Activated T-cell treated with anti-CD3 and anti-CD28 coated beads, Interleukin-2, amount 50 U/mL, for 4 hours (primary cell): Measurements from ENCODE around the gene MAN2C1. TPM values are rescaled to one million over a fixed set of nuclear protein-coding genes. Genes with fewer than 3 reads are reported as not detected.
"Not testable (repeated sequence)": the region's sequence is repeated elsewhere in the genome, so short reads cannot be mapped to it uniquely, and the experiment has no call there.

Source experiments
- ATAC-seq, 2 donors: fragments of 200-7000 bp; cut with Tn5 transposase; one replicate each; pipeline ENCODE4 v1.10.0; 2021
- DNase-seq: peaks from one replicate; pipeline ENCODE4 v3.0.0-alpha.2; 2020
- H3K27me3 Mint-ChIP-seq: one replicate; pipeline ENCODE4 v1.8.0; 2021; ENCODE audit warnings: low read depth, mixed read lengths
- H3K36me3 Mint-ChIP-seq: one replicate; pipeline ENCODE4 v1.8.0; 2022; ENCODE audit warnings: mixed read lengths; ENCODE audit not compliant: insufficient read depth
- H3K4me1 Mint-ChIP-seq: one replicate; pipeline ENCODE4 v1.8.0; 2021; ENCODE audit warnings: low read depth, mixed read lengths
- H3K4me3 Mint-ChIP-seq: one replicate; pipeline ENCODE4 v1.8.0; 2021; ENCODE audit warnings: mild to moderate bottlenecking, moderate library complexity, mixed read lengths
- H3K9me3 Mint-ChIP-seq: one replicate; pipeline ENCODE4 v1.8.0; 2021; ENCODE audit warnings: mixed read lengths
- total RNA-seq, 3 donors: library from RNA; stranded (reverse); gene quantifications; one replicate each; pipeline ENCODE4 v1.2.1, GENCODE V29; 2021

MAN2C1 gene
- total RNA-seq, result 100 to 1,000 TPM; 185 to 247 (median 216) TPM

- Mint-ChIP-seq H3K4me3 (peak within 1 kb of the TSS; percentile 91), H3K36me3 (peaks cover 16% of the 10 kb centered on the region), H3K9me3 (no peaks in the 10 kb centered on the region), H3K27me3 (no peaks in the 10 kb centered on the region), H3K4me1 (peaks cover 25% of the 10 kb centered on the region)
- peak; percentile 89 for DNase-seq
- peak; percentile 93 to 94 for ATAC-seq
Observed at GRCh38 chr15:75367913-75368688, at the start of gene MAN2C1. TSS of gene MAN2C1 (minus strand) at chr15:75368607. CDS start at chr15:75368583, 24 bp downstream.

- Mint-ChIP-seq H3K9me3 (no peaks in the 10 kb centered on the region), H3K27me3 (no peaks in the 10 kb centered on the region), H3K4me1 (peaks cover 11% of the 10 kb centered on the region), H3K36me3 (peaks cover 30% of the 10 kb centered on the region), H3K4me3 (no peak overlapping the region)
- ATAC-seq (no peak), DNase-seq (no peak)
Observed at GRCh38 chr15:75416584-75416983, 48.2 kb upstream of the MAN2C1 start.

GRCh38 chr15:75410196-75410595 lies 41.8 kb upstream of the MAN2C1 start:
- ATAC-seq (peak in 1 of 2 donors; percentile 27), DNase-seq (no peak)
- no peaks in the 10 kb centered on the region for H3K9me3 Mint-ChIP-seq
- H3K4me3 Mint-ChIP-seq, result no peak overlapping the region
- H3K4me1 Mint-ChIP-seq, result peaks cover 19% of the 10 kb centered on the region
- H3K36me3 Mint-ChIP-seq, result peaks cover 55% of the 10 kb centered on the region
- no peaks in the 10 kb centered on the region for H3K27me3 Mint-ChIP-seq

- H3K4me3 Mint-ChIP-seq, result no peak overlapping the region
- ATAC-seq, result peak; percentile 72 to 85
- peaks cover 38% of the 10 kb centered on the region for H3K36me3 Mint-ChIP-seq
- peaks cover 17% of the 10 kb centered on the region for H3K4me1 Mint-ChIP-seq
- H3K27me3 Mint-ChIP-seq, result no peaks in the 10 kb centered on the region
- no peak for DNase-seq
- H3K9me3 Mint-ChIP-seq, result no peaks in the 10 kb centered on the region
Observed at GRCh38 chr15:75407083-75407482, 38.7 kb upstream of the MAN2C1 start.

- no peak overlapping the region for H3K4me3 Mint-ChIP-seq
- DNase-seq, result no peak
- peaks cover 14% of the 10 kb centered on the region for H3K4me1 Mint-ChIP-seq
- H3K36me3 Mint-ChIP-seq, result peaks cover 35% of the 10 kb centered on the region
- ATAC-seq, result no peak
- no peaks in the 10 kb centered on the region for H3K9me3 Mint-ChIP-seq
- no peaks in the 10 kb centered on the region for H3K27me3 Mint-ChIP-seq
Observed at GRCh38 chr15:75403892-75404291, 35.5 kb upstream of the MAN2C1 start.

GRCh38 chr15:75397494-75397893 lies 29.1 kb upstream of the MAN2C1 start:
- Mint-ChIP-seq H3K9me3 (no peaks in the 10 kb centered on the region), H3K36me3 (peaks cover 48% of the 10 kb centered on the region), H3K4me1 (peaks cover 1% of the 10 kb centered on the region), H3K4me3 (no peak overlapping the region), H3K27me3 (no peaks in the 10 kb centered on the region)
- no peak for DNase-seq
- no peak for ATAC-seq

GRCh38 chr15:75389791-75390382 lies 21.5 kb upstream of the MAN2C1 start:
- Mint-ChIP-seq H3K4me1 (peaks cover 7% of the 10 kb centered on the region), H3K4me3 (no peak overlapping the region), H3K9me3 (no peaks in the 10 kb centered on the region), H3K36me3 (peaks cover 42% of the 10 kb centered on the region), H3K27me3 (no peaks in the 10 kb centered on the region)
- DNase-seq (no peak), ATAC-seq (no peak)

GRCh38 chr15:75383986-75384385 lies 15.6 kb upstream of the MAN2C1 start:
- DNase-seq, ATAC-seq, H3K27me3 Mint-ChIP-seq, H3K9me3 Mint-ChIP-seq, H3K4me3 Mint-ChIP-seq, H3K4me1 Mint-ChIP-seq: not testable (repeated sequence)
- H3K36me3 Mint-ChIP-seq, result peaks cover 38% of the 10 kb centered on the region

GRCh38 chr15:75380773-75381172 lies 12.4 kb upstream of the MAN2C1 start:
- no peak overlapping the region for H3K4me3 Mint-ChIP-seq
- H3K9me3 Mint-ChIP-seq, result no peaks in the 10 kb centered on the region
- ATAC-seq (no peak), DNase-seq (no peak)
- H3K4me1 Mint-ChIP-seq, result peaks cover 3% of the 10 kb centered on the region
- H3K36me3 Mint-ChIP-seq, result peaks cover 35% of the 10 kb centered on the region
- H3K27me3 Mint-ChIP-seq, result no peaks in the 10 kb centered on the region

GRCh38 chr15:75371901-75372688 lies 3.7 kb upstream of the MAN2C1 start:
- Mint-ChIP-seq H3K4me1 (peaks cover 20% of the 10 kb centered on the region), H3K27me3 (no peaks in the 10 kb centered on the region), H3K9me3 (no peaks in the 10 kb centered on the region), H3K36me3 (peaks cover 31% of the 10 kb centered on the region), H3K4me3 (no peak overlapping the region)
- ATAC-seq (no peak), DNase-seq (no peak)

GRCh38 chr15:75371486-75371885 lies 3.1 kb upstream of the MAN2C1 start:
- no peak for ATAC-seq
- H3K4me1 Mint-ChIP-seq, result peaks cover 25% of the 10 kb centered on the region
- no peaks in the 10 kb centered on the region for H3K27me3 Mint-ChIP-seq
- no peaks in the 10 kb centered on the region for H3K9me3 Mint-ChIP-seq
- no peak for DNase-seq
- H3K4me3 Mint-ChIP-seq, result no peak overlapping the region
- H3K36me3 Mint-ChIP-seq, result peaks cover 28% of the 10 kb centered on the region

- H3K27me3 Mint-ChIP-seq, result no peaks in the 10 kb centered on the region
- peak overlapping the region; percentile 91 for H3K4me3 Mint-ChIP-seq
- ATAC-seq (no peak), DNase-seq (no peak)
- H3K9me3 Mint-ChIP-seq, result no peaks in the 10 kb centered on the region
- peaks cover 18% of the 10 kb centered on the region for H3K36me3 Mint-ChIP-seq
- H3K4me1 Mint-ChIP-seq, result peaks cover 25% of the 10 kb centered on the region
Observed at GRCh38 chr15:75369897-75370581, 1.6 kb upstream of the MAN2C1 start.

GRCh38 chr15:75368689-75369239 lies 357 bp upstream of the MAN2C1 start:
- H3K4me3 Mint-ChIP-seq, result peak overlapping the region; percentile 91
- H3K4me1 Mint-ChIP-seq, result peaks cover 25% of the 10 kb centered on the region
- ATAC-seq (no peak), DNase-seq (no peak)
- H3K27me3 Mint-ChIP-seq, result no peaks in the 10 kb centered on the region
- H3K36me3 Mint-ChIP-seq, result peaks cover 15% of the 10 kb centered on the region
- H3K9me3 Mint-ChIP-seq, result no peaks in the 10 kb centered on the region

GRCh38 chr15:75367406-75367912 lies 948 bp downstream of the MAN2C1 start:
- Mint-ChIP-seq H3K9me3 (no peaks in the 10 kb centered on the region), H3K36me3 (peaks cover 20% of the 10 kb centered on the region), H3K4me3 (peak overlapping the region; percentile 91), H3K27me3 (no peaks in the 10 kb centered on the region), H3K4me1 (peaks cover 25% of the 10 kb centered on the region)
- no peak for DNase-seq
- ATAC-seq, result no peak
